GM19397 (cell line): ENCODE measurements around the gene EIF5.
"Not testable (repeated sequence)": the region's sequence is repeated elsewhere in the genome, so short reads cannot be mapped to it uniquely, and the experiment has no call there.

Experiments
- ATAC-seq: cut with Tn5 transposase; IDR thresholded peaks from one replicate; pipeline ENCODE4 v1.9.1; 2021; ENCODE audit warnings: mild to moderate bottlenecking, moderate library complexity; ENCODE audit not compliant: unreplicated experiment

The EIF5 gene

GRCh38 chr14:103334644-103335622 is 896 bp downstream of the EIF5 start:
- ATAC-seq: peak; percentile 28

GRCh38 chr14:103336191-103336590 is 2.2 kb downstream of the EIF5 start:
- no peak for ATAC-seq

- ATAC-seq: no peak
These were observed 3.8 kb downstream of the EIF5 start for GRCh38 chr14:103337794-103338193.

- no peak for ATAC-seq
These were observed 5.5 kb downstream of the EIF5 start for GRCh38 chr14:103339561-103339960.

GRCh38 chr14:103340480-103341212 is 6.6 kb downstream of the EIF5 start:
- ATAC-seq: no peak

GRCh38 chr14:103341250-103342129 is 7.5 kb downstream of the EIF5 start:
- ATAC-seq: no peak

- ATAC-seq: no peak
These were observed 9.3 kb downstream of the EIF5 start for GRCh38 chr14:103343164-103343879.

GRCh38 chr14:103343905-103344797 is 10.1 kb downstream of the EIF5 start:
- ATAC-seq: no peak

GRCh38 chr14:103346286-103346685 is 12.2 kb downstream of the EIF5 start:
- no peak for ATAC-seq

GRCh38 chr14:103347091-103347815 is 13.2 kb downstream of the EIF5 start:
- ATAC-seq: no peak

GRCh38 chr14:103348154-103348553 is 14.1 kb downstream of the EIF5 start:
- no peak for ATAC-seq

GRCh38 chr14:103349982-103350381 is 15.9 kb downstream of the EIF5 start:
- ATAC-seq: no peak

GRCh38 chr14:103353362-103353761 is 19.3 kb downstream of the EIF5 start:
- ATAC-seq: no peak

- ATAC-seq: no peak
These were observed 20.1 kb downstream of the EIF5 start for GRCh38 chr14:103354141-103354540.

- no peak for ATAC-seq
These were observed 22.1 kb downstream of the EIF5 start for GRCh38 chr14:103356024-103356682.

GRCh38 chr14:103357552-103357951 is 23.5 kb downstream of the EIF5 start:
- not testable (repeated sequence) for ATAC-seq

GRCh38 chr14:103360548-103360947 is 26.5 kb downstream of the EIF5 start:
- ATAC-seq: no peak

- ATAC-seq: no peak
These were observed 27.8 kb downstream of the EIF5 start for GRCh38 chr14:103361867-103362266.
